ENCODE measurements around the gene CXXC1. TPM values are rescaled to one million over a fixed set of nuclear protein-coding genes. Genes with fewer than 3 reads are reported as not detected.

CXXC1 gene
- total and polyA plus RNA-seq, 2 of the 8 experiments (the other 6 are each of a cell fraction or from before 2014, with no cell fraction given), result 73.3 to 136 TPM

DNA sequence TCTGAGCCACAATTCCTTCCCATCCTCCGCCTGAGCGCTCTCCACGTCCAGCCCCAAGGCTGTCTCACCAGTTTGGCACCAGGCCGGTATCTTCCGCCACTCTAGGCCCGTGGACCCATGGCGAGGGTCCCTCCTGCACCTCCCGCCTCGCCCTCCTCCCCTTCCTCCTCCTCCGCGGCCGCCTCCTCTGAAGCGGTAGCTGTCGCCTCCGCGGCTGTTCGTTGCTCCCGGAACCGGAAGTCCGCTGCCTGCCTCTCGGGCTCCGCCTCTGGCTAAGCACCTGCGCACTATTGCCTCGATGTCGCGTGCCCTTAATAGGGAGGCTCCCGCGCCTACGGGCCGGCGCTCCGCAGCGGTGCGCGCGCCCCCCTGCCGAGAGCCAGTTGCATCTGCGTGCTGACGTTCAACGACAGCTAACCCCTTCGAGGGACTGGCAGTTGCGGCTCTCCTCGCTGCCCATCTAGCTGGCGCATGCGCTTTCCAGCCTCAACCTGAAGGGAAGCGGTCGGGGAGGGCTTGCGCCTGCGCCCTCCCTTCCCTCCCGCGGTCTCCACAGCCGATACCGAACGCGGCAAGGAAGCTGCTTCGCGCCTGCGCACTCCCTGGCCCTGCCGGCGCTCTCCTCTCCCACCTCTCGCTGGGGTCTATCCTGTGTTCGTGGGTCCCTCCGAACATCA lies 6.1 kb downstream of the CXXC1 start, which contains the start of gene MBD1 (continued):
- TF ChIP-seq CBX8 (IDR thresholded peaks at IDR 0.05; ENCODE audit: borderline replicate concordance, low read depth, low read length), result no peak
- TF ChIP-seq, protein P1, sequence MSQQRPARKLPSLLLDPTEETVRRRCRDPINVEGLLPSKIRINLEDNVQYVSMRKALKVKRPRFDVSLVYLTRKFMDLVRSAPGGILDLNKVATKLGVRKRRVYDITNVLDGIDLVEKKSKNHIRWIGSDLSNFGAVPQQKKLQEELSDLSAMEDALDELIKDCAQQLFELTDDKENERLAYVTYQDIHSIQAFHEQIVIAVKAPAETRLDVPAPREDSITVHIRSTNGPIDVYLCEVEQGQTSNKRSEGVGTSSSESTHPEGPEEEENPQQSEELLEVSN (IDR thresholded peaks at IDR 0.05), result peak; percentile 94
- no peak for TF ChIP-seq POU5F1 (IDR thresholded peaks at IDR 0.05; ENCODE audit: low read depth, low read length)
- TF ChIP-seq ASH2L (IDR thresholded peaks at IDR 0.05; ENCODE audit: low read length), result peak; percentile 85
- peak; percentile 93 for TF ChIP-seq NRF1 (IDR thresholded peaks at IDR 0.05; ENCODE audit: low read depth, low read length)
- no peak for TF ChIP-seq EZH2 (IDR thresholded peaks at IDR 0.05; ENCODE audit: low read depth, low read length, severe bottlenecking)
- TF ChIP-seq SRF (IDR thresholded peaks at IDR 0.05; ENCODE audit: low read depth, low read length), result peak; percentile 68; the same call in 1 of the 2 replicates
- TF ChIP-seq CREB1 (IDR thresholded peaks at IDR 0.05), result peak; percentile 63
- TF ChIP-seq, protein P2, sequence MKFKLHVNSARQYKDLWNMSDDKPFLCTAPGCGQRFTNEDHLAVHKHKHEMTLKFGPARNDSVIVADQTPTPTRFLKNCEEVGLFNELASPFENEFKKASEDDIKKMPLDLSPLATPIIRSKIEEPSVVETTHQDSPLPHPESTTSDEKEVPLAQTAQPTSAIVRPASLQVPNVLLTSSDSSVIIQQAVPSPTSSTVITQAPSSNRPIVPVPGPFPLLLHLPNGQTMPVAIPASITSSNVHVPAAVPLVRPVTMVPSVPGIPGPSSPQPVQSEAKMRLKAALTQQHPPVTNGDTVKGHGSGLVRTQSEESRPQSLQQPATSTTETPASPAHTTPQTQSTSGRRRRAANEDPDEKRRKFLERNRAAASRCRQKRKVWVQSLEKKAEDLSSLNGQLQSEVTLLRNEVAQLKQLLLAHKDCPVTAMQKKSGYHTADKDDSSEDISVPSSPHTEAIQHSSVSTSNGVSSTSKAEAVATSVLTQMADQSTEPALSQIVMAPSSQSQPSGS (IDR thresholded peaks at IDR 0.05; ENCODE audit: low read length), result no peak
- no peak for TF ChIP-seq BCL11A (IDR thresholded peaks at IDR 0.05; ENCODE audit: low read depth in 2 of 2, low read length in 2 of 2)
- TF ChIP-seq CHD1 (IDR thresholded peaks at IDR 0.05; ENCODE audit: low read depth, low read length), result no peak
- TF ChIP-seq RXRA (IDR thresholded peaks at IDR 0.05; ENCODE audit: insufficient read depth, low read depth, low read length), result no peak
- TF ChIP-seq GTF2F1 (IDR thresholded peaks at IDR 0.05; ENCODE audit: borderline replicate concordance, low read depth, low read length), result no peak
- TF ChIP-seq SP1 (IDR thresholded peaks at IDR 0.05; ENCODE audit: low read depth, low read length), result no peak
- no peak for TF ChIP-seq KDM5A (IDR thresholded peaks at IDR 0.05; ENCODE audit: low read length)
- TF ChIP-seq CTBP2 (IDR thresholded peaks at IDR 0.05; ENCODE audit: borderline replicate concordance, insufficient read depth, insufficient read length, low read length), result no peak
- no peak for TF ChIP-seq HDAC6 (IDR thresholded peaks at IDR 0.05; ENCODE audit: low read depth, low read length)
- TF ChIP-seq HDAC2 (IDR thresholded peaks at IDR 0.05; ENCODE audit: borderline replicate concordance in 1 of 2, low read depth in 2 of 2, low read length in 2 of 2), result no peak; a peak in 1 of 4 replicates
- TF ChIP-seq EGR1 (IDR thresholded peaks at IDR 0.05; ENCODE audit: borderline replicate concordance, low read depth, low read length), result no peak

All from H1 (cell line).